Neural progenitor cell (in vitro differentiated cells): ENCODE measurements around the gene SLCO4A1. TPM values are rescaled to one million over a fixed set of nuclear protein-coding genes. Genes with fewer than 3 reads are reported as not detected.
A peak's percentile ranks its signal among the peaks of the same experiment; 100 is the strongest.

Experiments
- DNase-seq: peaks from one replicate; pipeline ENCODE4 v3.0.0-alpha.2; 2016; ENCODE audit warnings: low spot score
- H2AFZ ChIP-seq: fragments of 200-600 bp; sonication (generic); replicated peaks from 2 replicates; pipeline ENCODE4 v1.6.1; 2016; ENCODE audit warnings: antibody characterized with exemption
- H3F3A ChIP-seq: fragments of 200-600 bp; sonication (generic); 2 replicates; pipeline ENCODE4 v1.6.1; 2016; ENCODE audit warnings: antibody characterized with exemption, low read depth
- H3K27ac ChIP-seq: fragments of 200-600 bp; sonication (generic); 2 replicates; pipeline ENCODE4 v1.5.1; 2016; ENCODE audit warnings: mild to moderate bottlenecking
- H3K27me3 ChIP-seq: fragments of 200-600 bp; sonication (generic); 2 replicates; pipeline ENCODE4 v1.6.1; 2016; ENCODE audit warnings: mild to moderate bottlenecking, moderate library complexity
- H3K36me3 ChIP-seq: fragments of 200-600 bp; sonication (generic); 2 replicates; pipeline ENCODE4 v1.5.1; 2016
- H3K4me1 ChIP-seq: fragments of 200-600 bp; sonication (generic); 2 replicates; pipeline ENCODE4 v1.6.1; 2016; ENCODE audit warnings: mixed run types
- H3K4me2 ChIP-seq: fragments of 200-600 bp; sonication (generic); 2 replicates; pipeline ENCODE4 v1.6.1; 2016
- H3K4me3 ChIP-seq: fragments of 200-600 bp; sonication (generic); 2 replicates; pipeline ENCODE4 v1.5.1; 2016
- H3K79me2 ChIP-seq: fragments of 200-600 bp; sonication (generic); 2 replicates; pipeline ENCODE4 v1.6.1; 2016; ENCODE audit warnings: low read depth
- H3K9ac ChIP-seq: fragments of 200-600 bp; sonication (generic); 2 replicates; pipeline ENCODE4 v1.6.1; 2016
- H3K9me3 ChIP-seq: fragments of 200-600 bp; sonication (generic); 2 replicates; pipeline ENCODE4 v1.5.1; 2016; ENCODE audit warnings: low read depth
- H4K20me1 ChIP-seq: fragments of 200-600 bp; sonication (generic); 2 replicates; pipeline ENCODE4 v1.6.1; 2016; ENCODE audit warnings: low read depth
- H3K27ac Mint-ChIP-seq: 3 replicates; pipeline ENCODE4 v1.8.0; 2021; ENCODE audit warnings: mixed read lengths
- H3K27me3 Mint-ChIP-seq: 2 replicates; pipeline ENCODE4 v1.8.0; 2022; ENCODE audit warnings: low read depth, mild to moderate bottlenecking, inconsistent platforms, moderate library complexity, mixed read lengths; ENCODE audit not compliant: insufficient read depth
- H3K36me3 Mint-ChIP-seq: 3 replicates; pipeline ENCODE4 v1.8.0; 2021; ENCODE audit warnings: mixed read lengths
- H3K4me1 Mint-ChIP-seq: 3 replicates; pipeline ENCODE4 v1.8.0; 2021; ENCODE audit warnings: mixed read lengths
- H3K4me3 Mint-ChIP-seq: 3 replicates; pipeline ENCODE4 v1.8.0; 2021; ENCODE audit warnings: mild to moderate bottlenecking, moderate library complexity, mixed read lengths
- H3K9me3 Mint-ChIP-seq: 3 replicates; pipeline ENCODE4 v1.8.0; 2020; ENCODE audit warnings: mixed read lengths
- EZH2 ChIP-seq: fragments of 200-600 bp; sonication (generic); IDR thresholded peaks from 2 replicates; pipeline ENCODE4 v1.6.1; 2017; ENCODE audit warnings: antibody characterized with exemption, mild to moderate bottlenecking, moderate library complexity
- EZH2phosphoT487 ChIP-seq: fragments of 200-600 bp; sonication (generic); IDR thresholded peaks from 2 replicates; pipeline ENCODE4 v1.6.1; 2017; ENCODE audit warnings: antibody characterized with exemption
- total RNA-seq: library from RNA; depleted of rRNA; stranded (reverse); fragments of >200 nt; gene quantifications from 2 replicates; pipeline ENCODE4 v1.2.3, GENCODE V29; 2015; ENCODE audit warnings: low replicate concordance
- TF ChIP-seq, protein P1 (sequence below): fragments of 200-600 bp; sonication (generic); IDR thresholded peaks from 2 replicates; pipeline ENCODE4 v1.5.1; 2017; ENCODE audit warnings: antibody characterized with exemption, mild to moderate bottlenecking

SLCO4A1 gene
- total RNA-seq, 1 donor from 2014 or later, result 0.88 TPM

DNA sequence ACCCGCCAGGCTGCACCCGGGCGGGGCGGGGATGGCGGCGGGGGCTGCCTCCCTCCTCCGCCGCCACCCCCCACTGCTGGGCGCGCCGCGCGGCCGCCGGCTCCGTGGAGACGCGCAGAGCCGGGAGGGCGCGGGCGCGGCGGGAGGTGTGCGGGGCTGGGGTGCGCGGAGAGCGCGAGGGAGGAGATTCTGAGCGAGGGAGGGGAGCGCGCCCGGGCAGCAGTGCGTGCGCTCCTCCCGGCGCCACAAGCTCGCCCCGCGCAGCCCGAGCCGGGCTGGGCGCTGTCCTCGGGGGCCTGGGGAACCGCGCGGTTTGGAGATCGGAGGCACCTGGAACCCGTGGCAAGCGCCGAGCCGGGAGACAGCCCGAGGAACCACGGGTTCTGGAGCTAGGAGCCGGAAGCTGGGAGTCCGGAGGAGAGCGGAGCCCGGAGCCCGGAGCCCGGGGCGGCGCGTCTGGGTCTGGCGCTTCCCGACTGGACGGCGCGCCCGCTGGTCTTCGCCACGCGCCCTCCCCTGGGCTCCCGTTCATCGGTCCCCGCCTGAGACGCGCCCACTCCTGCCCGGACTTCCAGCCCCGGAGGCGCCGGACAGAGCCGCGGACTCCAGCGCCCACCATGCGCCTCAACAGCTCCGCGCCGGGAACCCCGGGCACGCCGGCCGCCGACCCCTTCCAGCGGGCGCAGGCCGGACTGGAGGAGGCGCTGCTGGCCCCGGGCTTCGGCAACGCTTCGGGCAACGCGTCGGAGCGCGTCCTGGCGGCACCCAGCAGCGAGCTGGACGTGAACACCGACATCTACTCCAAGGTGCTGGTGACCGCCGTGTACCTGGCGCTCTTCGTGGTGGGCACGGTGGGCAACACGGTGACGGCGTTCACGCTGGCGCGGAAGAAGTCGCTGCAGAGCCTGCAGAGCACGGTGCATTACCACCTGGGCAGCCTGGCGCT lies 66.6 kb downstream of the SLCO4A1 start, which contains the start of gene NTSR1:
Gene NTSR1 (plus strand): TSS at position 246 of the 946 bp plus-strand sequence. CDS start 372 bp downstream, at position 618.
- Mint-ChIP-seq H3K4me3 (peak within 1 kb of the TSS; percentile 48), H3K36me3 (no peaks in the 10 kb centered on the region), H3K27ac (no peak within 1 kb of the TSS), H3K4me1 (peaks cover 19% of the 10 kb centered on the region), H3K9me3 (no peaks in the 10 kb centered on the region), H3K27me3 (peaks cover 40% of the 10 kb centered on the region)
- H3K9me3 ChIP-seq, result no peaks in the 10 kb centered on the region
- peaks cover 5% of the 10 kb centered on the region for H3K4me1 ChIP-seq
- H3K4me2 ChIP-seq, result peak within 1 kb of the TSS; percentile 70
- no peaks in the 10 kb centered on the region for H3K79me2 ChIP-seq
- no peak within 1 kb of the TSS for H3K9ac ChIP-seq
- peaks cover 21% of the 10 kb centered on the region for H4K20me1 ChIP-seq
- peaks cover 86% of the 10 kb centered on the region for H3K27me3 ChIP-seq
- H3K27ac ChIP-seq, result no peak within 1 kb of the TSS
- no peaks in the 10 kb centered on the region for H3F3A ChIP-seq
- DNase-seq, result peak; percentile 70
- peak within 1 kb of the TSS; percentile 7 for H2AFZ ChIP-seq
- H3K36me3 ChIP-seq, result no peaks in the 10 kb centered on the region
- peak within 1 kb of the TSS; percentile 36 for H3K4me3 ChIP-seq
- peak; percentile 99 for TF ChIP-seq EZH2
- peak; percentile 99 for TF ChIP-seq EZH2phosphoT487
- TF ChIP-seq, protein P1, sequence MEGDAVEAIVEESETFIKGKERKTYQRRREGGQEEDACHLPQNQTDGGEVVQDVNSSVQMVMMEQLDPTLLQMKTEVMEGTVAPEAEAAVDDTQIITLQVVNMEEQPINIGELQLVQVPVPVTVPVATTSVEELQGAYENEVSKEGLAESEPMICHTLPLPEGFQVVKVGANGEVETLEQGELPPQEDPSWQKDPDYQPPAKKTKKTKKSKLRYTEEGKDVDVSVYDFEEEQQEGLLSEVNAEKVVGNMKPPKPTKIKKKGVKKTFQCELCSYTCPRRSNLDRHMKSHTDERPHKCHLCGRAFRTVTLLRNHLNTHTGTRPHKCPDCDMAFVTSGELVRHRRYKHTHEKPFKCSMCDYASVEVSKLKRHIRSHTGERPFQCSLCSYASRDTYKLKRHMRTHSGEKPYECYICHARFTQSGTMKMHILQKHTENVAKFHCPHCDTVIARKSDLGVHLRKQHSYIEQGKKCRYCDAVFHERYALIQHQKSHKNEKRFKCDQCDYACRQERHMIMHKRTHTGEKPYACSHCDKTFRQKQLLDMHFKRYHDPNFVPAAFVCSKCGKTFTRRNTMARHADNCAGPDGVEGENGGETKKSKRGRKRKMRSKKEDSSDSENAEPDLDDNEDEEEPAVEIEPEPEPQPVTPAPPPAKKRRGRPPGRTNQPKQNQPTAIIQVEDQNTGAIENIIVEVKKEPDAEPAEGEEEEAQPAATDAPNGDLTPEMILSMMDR, result peak; percentile 24

DNA sequence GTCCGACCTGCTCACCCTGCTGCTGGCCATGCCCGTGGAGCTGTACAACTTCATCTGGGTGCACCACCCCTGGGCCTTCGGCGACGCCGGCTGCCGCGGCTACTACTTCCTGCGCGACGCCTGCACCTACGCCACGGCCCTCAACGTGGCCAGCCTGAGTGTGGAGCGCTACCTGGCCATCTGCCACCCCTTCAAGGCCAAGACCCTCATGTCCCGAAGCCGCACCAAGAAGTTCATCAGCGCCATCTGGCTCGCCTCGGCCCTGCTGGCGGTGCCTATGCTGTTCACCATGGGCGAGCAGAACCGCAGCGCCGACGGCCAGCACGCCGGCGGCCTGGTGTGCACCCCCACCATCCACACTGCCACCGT lies 67.2 kb downstream of the SLCO4A1 start:
- H4K20me1 ChIP-seq, result peaks cover 21% of the 10 kb centered on the region
- H3K4me3 ChIP-seq, result no peak overlapping the region
- Mint-ChIP-seq H3K27ac (no peak overlapping the region), H3K4me1 (peaks cover 18% of the 10 kb centered on the region), H3K4me3 (peak overlapping the region; percentile 48), H3K36me3 (no peaks in the 10 kb centered on the region), H3K9me3 (peaks cover 3% of the 10 kb centered on the region), H3K27me3 (peaks cover 42% of the 10 kb centered on the region)
- no peak for DNase-seq
- peaks cover 93% of the 10 kb centered on the region for H3K27me3 ChIP-seq
- H3K79me2 ChIP-seq, result no peaks in the 10 kb centered on the region
- H3K4me2 ChIP-seq, result no peak overlapping the region
- no peaks in the 10 kb centered on the region for H3K36me3 ChIP-seq
- TF ChIP-seq, protein P1, result no peak
- no peak for TF ChIP-seq EZH2
- no peak for TF ChIP-seq EZH2phosphoT487
- H3F3A ChIP-seq, result no peaks in the 10 kb centered on the region
- H3K4me1 ChIP-seq, result peaks cover 5% of the 10 kb centered on the region
- no peak overlapping the region for H3K9ac ChIP-seq
- no peaks in the 10 kb centered on the region for H3K9me3 ChIP-seq
- no peak overlapping the region for H3K27ac ChIP-seq
- no peak overlapping the region for H2AFZ ChIP-seq

DNA sequence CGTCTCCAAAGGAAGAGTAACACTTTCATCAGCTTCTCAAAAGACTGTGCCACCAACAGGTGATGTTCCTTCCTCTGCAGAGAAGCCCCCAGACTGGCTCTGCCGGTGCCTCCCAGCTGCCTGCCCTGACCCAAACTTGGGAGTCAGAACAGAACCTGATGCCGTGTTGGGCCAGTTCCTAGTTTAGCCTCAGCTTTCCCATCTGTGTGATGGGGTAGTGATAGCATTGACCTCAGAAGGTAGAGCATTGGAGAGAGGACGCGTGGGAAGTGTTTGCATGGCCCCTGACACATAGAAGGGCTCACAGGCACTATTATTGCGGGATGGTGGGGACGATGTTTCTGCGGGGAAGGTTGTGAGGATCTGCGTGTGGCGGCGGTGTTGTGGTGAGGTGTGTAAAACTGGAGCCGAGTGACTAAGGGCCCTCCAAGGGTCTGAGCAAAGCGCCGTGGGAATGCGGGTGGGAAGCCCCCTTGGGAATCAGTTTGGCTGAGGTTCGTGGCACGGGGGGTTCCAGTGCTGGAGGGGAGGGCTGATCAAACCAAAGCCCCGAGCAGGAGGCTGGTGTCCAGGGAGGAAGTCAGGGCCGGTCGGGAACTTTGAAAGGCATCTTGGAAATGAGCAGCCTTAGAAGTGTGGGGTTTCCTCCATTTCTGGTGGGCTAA lies 68.0 kb downstream of the SLCO4A1 start:
- Histone ChIP-seq H3K9me3 (no peaks in the 10 kb centered on the region), H3K27ac (no peak overlapping the region), H3K9ac (no peak overlapping the region), H3K27me3 (peaks cover 93% of the 10 kb centered on the region), H3K4me3 (no peak overlapping the region), H3K4me1 (peaks cover 5% of the 10 kb centered on the region), H3F3A (no peaks in the 10 kb centered on the region), H3K79me2 (no peaks in the 10 kb centered on the region), H3K4me2 (no peak overlapping the region), H2AFZ (no peak overlapping the region), H4K20me1 (peaks cover 21% of the 10 kb centered on the region), H3K36me3 (no peaks in the 10 kb centered on the region)
- H3K9me3 Mint-ChIP-seq, result peaks cover 3% of the 10 kb centered on the region
- H3K27me3 Mint-ChIP-seq, result peaks cover 45% of the 10 kb centered on the region
- no peaks in the 10 kb centered on the region for H3K36me3 Mint-ChIP-seq
- TF ChIP-seq EZH2 (no peak), EZH2phosphoT487 (no peak)
- TF ChIP-seq, protein P1, result no peak
- no peak for DNase-seq
- H3K27ac Mint-ChIP-seq, result no peak overlapping the region
- H3K4me3 Mint-ChIP-seq, result peak overlapping the region; percentile 11
- H3K4me1 Mint-ChIP-seq, result peaks cover 14% of the 10 kb centered on the region
